TTC549 (cell line): Measurements from ENCODE around the gene C4orf36.
A peak's percentile ranks its signal among the peaks of the same experiment; 100 is the strongest.
"Not testable (repeated sequence)": the region's sequence is repeated elsewhere in the genome, so short reads cannot be mapped to it uniquely, and the experiment has no call there.

Experiments used
- FAIRE-seq: peaks from 2 replicates; lab custom pipeline; 2012; peaks lifted over from hg19 to GRCh38; lab: Jason Lieb, UNC

C4orf36 gene

DNA sequence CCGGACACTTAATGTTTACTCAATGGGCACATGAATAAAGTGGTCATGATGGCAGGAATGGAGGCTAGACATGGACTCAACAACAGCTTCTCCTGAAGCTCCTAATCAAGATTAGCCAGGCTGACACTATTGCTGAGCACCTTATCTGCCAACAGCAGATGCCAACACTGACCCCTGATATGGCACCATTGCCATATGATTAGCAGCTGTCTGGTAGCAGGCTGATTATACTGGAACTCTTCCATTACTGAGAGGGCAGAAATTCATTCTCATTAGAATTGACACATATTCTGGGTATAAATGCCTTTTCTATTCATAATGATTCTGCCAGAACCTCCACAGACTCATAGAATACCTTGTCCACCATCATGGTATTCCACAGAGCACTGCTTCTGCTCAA, 24.2 kb upstream of the C4orf36 start:
- FAIRE-seq = no peak

DNA sequence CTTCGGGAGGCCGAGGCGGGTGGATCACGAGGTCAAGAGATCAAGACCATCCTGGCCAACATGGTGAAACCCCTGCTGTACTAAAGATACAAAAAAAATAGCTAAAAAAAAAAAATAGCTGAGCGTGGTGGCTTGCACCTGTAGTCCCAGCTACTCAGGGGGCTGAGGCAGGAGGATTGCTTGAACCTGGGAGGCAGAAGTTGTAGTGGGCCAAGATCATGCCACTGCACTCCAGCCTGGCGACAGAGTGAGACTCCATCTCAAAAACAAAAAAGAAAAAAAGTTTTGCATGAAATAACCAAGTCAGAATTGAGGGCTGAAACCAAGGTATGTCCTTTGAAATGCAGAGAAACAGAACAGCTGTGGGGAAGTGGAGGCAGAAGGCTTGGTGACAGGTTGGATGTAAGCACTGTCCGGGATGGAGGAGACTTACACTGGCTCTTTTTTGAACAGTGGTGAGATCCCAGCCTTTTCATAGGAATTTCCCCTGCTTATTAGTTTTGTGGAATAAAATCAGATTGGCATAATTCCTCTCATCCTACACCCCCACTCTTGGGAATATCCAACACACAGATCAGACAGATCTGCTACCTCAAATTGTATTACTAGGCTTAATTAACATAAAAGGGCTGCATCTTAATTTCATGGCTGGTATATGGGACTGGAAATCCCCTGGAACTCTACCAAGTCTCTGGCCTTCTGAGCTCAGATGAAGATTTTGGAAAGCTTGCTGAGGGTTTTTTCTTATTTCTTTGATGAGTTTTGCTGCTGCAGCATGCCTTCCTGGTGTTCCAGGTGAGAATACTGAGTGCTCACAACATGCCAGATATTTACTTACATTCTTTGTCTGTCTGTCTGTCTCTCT, 18.8 kb upstream of the C4orf36 start:
- FAIRE-seq = no peak

DNA sequence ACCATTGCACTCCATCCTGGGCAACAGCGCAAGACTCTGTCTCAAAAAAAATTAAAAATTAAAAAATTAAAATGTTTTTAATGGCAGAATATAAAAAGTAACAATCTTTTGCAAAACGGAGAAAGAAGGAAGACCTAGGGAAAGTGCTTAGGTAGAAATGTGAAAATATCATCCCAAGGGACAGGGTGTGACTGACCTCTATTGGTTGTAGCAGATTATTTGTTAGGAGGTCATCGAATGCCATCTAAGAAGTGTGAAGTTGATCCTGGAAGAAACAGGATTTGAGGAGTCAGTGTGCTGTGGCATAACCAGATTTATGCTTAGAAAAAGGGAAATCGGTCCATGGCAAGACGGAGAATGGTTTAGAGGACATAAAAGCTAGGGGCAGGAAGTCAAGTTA, 18.1 kb upstream of the C4orf36 start:
- FAIRE-seq = no peak

DNA sequence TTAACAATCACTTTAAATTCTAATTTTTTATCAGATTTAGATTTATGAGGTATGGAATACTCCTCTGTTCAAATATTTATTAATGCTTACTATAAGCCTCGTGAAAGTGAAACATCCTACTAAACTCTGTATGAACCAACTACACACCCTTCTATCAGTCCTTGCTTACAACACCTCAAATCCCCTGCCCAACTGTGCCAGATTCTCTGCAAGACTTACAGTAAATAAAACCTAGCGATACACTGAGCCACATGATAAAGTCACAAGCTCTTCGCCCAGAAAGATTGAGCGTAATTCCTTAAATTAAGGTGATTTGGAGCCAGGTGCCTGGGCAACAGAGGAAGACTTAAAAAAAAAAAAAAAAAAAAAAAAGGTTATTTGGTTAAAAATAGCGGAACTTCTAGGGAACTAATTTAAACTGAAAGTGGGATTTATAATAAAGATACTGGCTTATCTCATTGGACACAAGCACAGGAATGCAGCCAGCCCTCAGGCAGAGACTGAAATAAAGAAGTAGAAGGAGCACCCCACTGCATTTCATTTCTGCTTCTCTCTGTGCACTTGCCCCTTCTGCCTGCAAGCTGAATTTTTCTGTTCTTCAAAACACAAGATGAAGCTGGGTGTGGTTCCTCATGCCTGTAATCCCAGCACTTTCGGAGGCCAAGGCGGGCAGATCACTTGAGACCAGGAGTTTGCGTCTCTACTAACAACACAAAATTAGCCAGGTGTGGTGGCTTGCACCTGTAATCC, 17.5 kb upstream of the C4orf36 start:
- FAIRE-seq = no peak

DNA sequence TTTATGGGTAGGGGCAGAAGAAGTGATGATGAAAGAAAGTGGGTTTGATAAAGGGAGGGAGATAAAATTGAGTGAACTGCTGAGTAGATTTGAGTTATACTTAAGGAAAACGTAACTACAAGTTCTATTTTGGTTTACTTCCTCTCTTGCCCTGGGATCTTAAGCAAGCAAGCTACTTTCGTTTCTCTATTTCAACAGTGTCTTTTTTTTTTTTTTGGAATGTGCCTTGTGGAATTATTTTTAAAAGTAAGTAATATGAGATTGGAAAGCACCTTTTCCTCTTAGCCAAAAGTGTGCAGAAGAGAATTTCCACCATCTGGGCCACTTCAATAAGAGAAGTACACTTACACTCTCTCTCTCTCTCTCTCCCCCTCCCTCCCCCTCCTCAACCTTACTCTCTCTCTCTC, 16.0 kb upstream of the C4orf36 start:
- FAIRE-seq = no peak

DNA sequence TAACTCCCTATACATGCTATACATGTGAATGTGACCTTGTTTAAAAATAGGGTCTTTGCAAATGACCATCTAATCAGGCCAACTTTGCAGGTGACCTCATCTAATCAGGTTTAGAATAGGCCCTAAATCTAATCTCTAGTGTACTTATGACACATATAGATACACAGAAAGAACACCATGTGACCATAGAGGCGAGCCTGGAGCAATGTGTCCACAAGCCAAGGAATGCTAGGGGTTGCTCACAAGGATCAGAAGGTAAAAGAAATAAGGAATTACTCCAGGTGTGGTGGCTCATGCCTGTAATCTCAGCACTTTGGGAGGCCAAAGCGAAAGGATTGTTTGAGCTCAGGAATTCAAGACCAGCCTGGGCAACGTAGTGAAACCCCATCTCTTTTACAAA, 9.6 kb upstream of the C4orf36 start:
- no peak for FAIRE-seq

DNA sequence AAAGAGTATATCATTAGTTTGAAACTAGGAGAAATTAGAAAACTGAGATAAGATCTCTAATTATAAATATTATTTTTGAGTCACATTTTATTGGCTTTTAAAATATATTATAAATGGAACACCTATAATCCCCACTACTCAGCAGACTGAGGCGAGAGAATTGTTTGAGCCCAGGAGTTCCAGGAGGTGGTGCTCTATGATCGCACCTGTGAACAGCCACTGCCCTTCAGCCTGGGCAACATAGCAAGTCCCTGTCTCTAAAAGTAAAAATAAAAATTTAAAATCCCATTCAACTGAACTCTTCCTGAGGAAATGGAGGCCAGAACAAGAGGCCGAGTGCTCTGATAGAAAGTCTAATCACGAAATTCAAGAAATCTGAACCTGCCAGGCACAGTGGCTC, 6.3 kb upstream of the C4orf36 start:
- no peak for FAIRE-seq

DNA sequence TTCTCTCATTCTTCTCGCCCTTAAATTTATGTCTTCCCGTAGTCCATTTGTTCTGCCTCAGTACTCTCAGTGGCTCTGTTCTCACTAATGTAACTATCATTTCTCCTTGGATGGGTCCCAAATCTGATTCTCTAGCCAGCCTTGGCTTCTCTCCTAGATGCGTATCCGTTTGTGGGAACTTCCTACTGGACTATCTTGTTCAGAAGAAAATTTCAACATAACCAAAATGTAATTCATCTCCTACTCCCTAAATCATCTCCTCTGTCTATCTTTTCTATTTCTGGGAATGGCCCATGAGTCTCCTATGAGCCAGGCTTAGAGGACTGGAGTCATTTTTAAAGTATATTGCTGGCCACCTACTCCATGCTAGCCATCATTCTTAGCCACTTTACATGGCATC, 4.4 kb upstream of the C4orf36 start:
- FAIRE-seq = no peak

DNA sequence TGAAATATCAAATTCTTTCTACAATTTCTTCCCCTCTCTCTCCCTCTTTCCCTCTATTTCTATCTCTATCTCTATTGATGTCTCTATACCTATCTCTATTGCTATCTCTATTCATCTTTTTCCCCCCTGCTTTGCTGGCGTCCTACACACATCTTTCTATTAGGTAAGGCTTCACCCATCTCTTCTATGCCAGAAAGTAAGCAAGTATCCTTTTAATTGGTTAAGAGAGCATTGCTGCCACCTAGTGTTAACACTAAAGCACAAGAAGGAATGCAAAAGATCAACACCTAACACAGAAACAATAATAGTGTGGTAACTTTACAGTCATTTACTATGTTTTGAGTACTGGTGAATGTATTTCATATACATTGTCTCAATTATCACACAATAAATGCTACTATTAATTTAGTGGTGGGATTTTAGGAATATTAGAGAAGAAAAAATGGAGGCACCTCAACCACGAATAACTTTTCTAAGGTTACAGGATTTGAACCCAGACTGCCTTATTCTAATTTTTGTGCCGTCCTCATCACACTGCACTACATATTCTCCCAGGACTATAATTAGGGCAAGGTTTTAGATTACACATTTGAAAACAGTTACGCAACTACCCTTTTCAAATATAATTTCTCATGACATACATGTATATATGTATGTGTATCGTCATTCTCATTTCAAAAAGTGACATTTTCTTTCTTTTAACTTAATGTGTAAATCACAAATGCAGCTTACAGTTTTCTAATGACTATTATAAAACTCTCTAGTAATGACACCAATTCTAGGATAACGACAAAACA, 3.7 kb upstream of the C4orf36 start:
- FAIRE-seq = peak; percentile 93

DNA sequence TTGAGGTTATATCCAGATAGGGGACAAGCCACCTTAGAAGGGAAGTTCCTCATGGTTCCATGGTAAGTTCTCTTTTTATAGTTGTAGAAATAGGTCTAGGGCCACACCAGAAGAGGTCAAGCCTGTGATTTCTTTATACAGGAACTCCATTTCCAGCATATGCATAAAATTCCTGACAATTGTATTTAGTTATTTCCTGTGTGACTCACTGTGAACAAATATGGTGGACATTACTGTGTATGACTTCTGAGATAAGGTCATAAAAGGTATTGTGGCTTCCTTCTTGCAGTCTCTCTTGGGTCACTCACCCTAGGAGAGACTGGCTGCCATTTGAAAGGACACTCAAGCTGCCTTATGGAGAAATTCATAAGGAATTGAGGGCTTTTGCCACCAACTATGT, 2.2 kb upstream of the C4orf36 start:
- FAIRE-seq = no peak

DNA sequence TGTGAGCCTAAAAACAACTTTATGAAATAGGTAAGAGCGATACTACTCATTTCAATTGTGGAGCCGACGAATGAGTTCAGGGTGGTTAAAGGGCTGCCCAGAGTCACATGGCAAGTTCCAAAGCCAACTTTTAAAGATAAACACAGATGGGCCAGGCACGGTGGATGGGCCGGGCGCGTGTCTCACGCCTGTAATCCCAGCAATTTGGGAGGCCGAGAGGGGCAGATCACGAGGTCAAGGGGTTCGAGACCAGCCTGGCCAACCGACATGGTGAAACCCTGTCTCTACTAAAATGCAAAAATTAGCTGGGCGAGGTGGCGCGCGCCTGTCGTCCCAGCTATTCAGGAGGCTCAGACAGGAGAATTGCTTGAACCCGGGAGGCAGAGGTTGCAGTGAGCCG, 914 bp upstream of the C4orf36 start:
- no peak for FAIRE-seq

DNA sequence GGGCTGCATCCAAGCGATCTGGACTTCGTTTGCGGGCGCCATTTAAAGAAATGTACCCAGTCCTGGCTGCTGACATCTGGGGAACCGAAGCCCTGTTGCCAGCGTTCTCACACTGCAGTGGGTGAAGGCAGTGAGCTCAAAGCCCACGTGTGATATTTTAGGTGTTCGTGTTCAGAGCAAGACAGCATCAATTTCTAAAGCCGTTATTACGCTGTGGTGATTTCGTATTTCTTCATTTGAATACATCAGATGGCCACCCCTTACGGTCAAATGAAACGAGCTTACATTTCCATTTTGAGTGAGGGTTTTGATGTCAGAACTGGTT, 376 bp upstream of the C4orf36 start:
- no peak for FAIRE-seq

DNA sequence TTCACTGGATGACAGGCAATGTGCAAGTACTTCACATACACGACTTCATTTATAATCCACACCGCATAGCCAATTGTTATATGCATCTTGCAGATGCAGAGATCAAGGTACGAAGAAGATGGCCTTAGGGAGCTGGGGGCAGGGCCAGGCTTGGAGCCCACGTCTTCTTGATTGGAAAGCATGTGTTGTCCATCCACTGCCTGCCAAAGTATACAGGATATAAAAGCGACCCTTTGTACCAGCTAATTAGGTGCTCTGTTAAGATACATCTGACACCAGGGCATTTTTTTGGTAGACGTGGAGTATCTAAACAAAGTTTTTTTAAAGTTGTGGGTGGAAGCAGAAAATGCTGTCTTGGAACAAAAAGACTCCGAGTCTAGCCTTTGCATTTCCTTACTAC, 1.4 kb downstream of the C4orf36 start:
- no peak for FAIRE-seq

DNA sequence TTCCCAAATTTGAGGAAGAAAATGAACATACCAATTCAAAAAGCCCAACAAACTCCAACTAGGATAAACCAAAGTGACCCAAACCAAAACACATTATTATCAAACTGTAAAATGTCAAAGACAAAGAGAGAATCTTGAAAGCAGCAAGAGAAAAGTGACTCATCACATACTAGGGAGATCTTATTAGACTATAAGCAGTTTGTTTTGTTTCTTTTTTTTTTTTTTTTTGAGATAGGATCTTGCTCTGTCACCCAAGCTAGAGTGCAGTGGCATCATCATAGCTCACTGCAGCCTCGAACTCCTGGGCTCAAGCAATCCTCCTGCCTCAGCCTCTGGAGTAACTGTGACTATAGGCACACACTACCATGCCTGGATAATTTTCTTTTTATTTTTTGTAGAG, 12.6 kb downstream of the C4orf36 start:
- no peak for FAIRE-seq

DNA sequence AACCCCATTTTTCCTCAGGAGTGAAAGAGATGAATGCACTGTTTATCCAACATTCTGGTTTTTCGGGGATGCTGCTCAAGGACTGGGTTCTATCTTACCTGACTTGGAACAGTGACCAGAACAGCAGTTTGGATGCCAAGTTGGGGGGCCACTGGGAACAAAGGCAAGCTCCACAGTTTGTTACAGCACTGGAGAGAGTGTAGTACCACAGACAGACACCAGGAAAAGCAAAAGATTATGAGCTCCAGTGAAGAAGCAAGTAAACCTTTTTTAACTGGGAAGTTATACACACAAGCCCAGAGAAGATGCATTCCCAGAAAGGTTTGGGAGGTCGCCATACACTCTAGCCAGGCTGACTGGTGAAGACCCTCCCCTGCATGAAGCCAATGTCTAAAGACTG, 13.6 kb downstream of the C4orf36 start:
- FAIRE-seq = no peak

DNA sequence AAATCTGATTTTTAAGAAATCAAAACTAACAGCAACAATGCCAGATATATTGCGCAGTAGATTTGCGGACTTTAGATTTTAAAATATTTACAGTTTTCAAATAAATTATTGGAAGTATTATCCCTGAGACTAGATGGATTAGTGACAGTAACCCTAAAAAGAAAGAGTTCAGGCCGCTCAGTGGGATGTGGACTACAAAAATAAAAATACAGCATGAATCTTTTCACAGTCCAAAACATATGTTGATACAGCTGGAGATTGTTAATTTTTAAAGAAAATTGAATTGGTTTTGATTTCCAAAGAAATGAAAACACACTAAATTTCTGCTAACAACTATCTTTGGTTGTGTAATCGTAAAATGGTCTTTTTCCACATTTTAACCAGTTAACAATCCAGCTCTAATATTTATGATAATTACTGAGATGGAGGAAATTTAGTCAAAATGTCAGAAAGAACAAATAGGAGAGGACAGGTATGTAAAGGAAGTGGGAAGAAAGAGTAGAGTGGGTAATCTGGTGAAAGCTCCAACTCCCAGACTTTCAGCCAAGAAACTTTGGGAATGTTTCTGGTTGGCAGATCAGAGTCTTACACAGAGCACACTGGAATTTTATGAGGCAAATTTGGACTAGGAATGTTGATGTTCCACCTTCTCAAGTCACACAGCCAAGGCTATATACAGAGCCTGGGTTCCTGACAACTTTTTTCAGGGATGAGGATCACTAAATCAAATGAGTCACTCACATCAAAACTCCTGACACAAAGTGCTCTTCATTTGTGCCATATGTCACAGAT, 15.1 kb downstream of the C4orf36 start:
- FAIRE-seq = no peak

DNA sequence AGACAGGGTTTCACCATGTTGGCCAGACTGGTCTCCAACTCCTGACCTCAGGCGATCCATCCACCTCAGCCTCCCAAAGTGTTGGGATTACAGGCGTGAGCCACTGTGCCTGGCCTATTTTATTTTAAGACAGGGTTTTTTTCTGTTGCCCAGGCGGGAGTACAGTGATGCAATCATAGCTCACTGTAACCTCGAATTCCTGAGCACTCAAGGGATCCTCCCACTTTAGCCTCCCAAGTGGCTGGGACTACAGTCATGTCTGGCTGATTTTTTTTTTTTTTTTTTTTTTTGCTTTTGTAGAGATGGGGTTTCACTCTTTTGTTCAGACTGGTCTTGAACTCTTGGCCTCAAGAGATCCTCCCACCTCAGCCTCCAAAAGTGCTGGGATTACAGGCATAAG, 16.8 kb downstream of the C4orf36 start:
- FAIRE-seq = not testable (repeated sequence)

DNA sequence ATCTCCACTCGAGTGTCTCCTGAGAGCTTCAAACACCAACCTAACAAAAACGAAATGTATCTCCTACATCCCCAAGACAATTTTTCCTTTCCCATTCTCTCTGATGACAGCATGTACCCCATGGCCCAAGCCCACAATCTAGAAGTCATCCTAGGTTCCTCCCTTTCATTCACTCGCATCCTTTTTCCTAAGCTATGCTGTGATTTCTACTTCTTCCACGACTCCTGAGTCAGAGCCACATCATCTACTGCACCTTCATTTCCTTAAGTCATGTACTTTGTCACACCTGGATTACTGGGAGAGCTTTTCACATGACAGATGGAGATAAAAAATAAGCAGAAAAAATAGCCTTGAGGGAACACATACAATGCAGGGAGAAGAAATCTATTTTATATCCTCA, 20.1 kb downstream of the C4orf36 start:
- FAIRE-seq = no peak

DNA sequence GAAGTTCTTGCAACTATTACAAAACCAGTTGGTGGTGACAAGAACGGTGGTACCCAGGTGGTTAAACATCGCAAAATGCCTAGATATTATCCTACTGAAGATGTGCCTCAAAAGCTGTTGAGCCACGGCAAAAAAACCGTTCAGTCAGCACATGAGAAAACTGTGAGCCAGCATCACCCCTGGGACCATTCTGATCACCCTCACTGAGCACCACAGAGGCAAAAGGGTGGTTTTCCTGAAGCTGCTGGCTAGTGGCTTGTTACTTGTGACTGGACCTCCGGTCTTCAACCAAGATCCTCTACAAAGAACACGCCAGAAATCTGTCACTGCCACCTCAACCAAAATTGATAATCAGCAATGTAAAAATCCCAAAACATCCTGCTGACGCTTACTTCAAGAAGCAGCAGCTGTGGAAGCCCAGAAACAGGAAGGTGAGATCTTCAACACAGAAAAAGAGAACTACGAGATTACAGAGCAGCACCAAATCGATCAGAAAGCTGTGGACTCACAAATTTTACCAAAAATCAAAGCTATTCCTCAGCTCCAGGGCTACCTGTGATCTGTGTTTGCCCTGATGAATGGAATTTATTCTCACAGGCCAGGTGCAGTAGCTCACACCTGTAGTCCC, 21.7 kb downstream of the C4orf36 start:
- no peak for FAIRE-seq

DNA sequence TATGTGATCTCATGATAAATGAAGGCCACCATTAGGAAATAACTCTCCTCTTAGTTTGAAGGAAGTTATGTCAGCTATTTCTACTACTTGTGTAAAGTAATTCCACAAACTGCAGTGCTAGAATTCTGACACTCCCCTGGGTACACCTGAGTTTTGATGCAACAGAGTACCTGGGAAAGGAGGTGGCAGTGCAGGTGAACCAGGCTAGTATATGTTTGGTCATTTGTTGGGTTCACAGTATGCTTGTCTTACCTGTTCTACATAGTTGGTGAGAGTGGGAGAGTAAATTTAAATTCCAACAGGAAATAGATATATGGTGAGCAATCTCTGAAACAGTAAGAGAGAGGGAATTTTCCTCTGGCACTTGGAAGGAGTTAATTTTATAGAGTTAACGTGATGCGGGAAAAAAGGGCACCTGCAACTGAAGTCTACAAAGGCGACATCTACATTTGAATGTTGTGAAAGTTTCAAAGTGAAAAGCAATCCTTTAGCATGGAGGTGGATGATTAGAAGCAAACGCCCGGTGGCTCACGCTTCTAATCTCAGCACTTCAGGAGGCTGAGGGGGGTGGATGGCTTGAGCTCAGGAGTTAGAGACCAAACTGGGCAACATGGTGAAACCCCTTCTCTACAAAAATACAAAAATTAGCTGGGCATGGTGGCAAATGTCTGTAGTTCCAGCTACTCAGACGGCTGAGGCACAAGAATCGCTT, 34.7 kb downstream of the C4orf36 start:
- FAIRE-seq = no peak

DNA sequence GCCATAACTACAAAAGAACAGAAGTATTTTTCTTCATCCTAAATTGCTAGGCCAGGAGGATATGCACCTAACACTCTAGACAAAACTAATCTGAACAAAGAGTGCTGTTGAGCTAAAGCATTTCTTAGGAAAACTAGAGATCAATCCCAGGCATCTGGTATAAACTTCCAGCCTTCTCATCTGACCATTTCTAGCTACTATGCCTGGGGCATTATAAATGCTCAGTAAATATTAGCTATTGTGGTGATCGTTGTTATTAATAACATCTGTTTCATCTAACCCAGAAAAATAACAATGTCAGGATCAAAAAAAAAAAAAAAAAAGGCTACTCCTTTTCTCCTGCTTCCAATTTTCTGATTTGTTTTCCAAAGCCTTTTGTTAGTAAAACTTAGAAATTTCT, 35.3 kb downstream of the C4orf36 start:
- no peak for FAIRE-seq
